ENCODE measurements around the gene CSPG4. TPM values are rescaled to one million over a fixed set of nuclear protein-coding genes. Genes with fewer than 3 reads are reported as not detected.

CSPG4 gene
- total RNA-seq, 2 experiments from 2014 or later, result not detected

DNA sequence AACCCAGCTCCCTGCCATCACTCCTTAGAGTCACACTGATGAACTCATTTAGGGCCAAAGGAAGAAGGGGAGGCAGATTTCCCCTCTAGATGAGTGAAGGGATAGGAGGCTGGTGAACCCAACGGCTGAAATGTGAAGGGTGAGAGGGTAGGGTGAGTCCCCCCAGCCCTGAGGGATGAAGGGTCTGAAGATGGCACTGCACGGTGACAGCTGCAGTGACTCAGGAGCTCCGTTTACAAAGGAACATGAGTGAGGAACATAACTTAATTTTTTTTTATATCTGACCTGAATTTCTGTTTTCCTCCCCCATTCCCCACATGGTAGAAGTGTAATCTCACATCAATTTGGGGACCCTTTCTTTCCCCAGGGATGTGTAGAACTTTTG, 50.9 kb downstream of the CSPG4 start:
- CTCF ChIA-PET, result interaction anchor here (1.4 to 1.6 kb wide), 2 partner anchors 14 to 21 kb away, joined by 3 to 4 read pairs; partner anchors contain the start of gene SNX33
- Mint-ChIP-seq H3K4me3 (no peak overlapping the region), H3K27me3 (ENCODE audit: low read depth) (no peaks in the 10 kb centered on the region), H3K27ac (no peak overlapping the region), H3K4me1 (ENCODE audit: low read depth) (peaks cover 7% of the 10 kb centered on the region), H3K9me3 (ENCODE audit: insufficient read depth) (no peaks in the 10 kb centered on the region), H3K36me3 (ENCODE audit: low read depth) (no peaks in the 10 kb centered on the region)
- ATAC-seq (no peak), DNase-seq (no peak)
- POLR2A ChIA-PET, result no interaction called here

DNA sequence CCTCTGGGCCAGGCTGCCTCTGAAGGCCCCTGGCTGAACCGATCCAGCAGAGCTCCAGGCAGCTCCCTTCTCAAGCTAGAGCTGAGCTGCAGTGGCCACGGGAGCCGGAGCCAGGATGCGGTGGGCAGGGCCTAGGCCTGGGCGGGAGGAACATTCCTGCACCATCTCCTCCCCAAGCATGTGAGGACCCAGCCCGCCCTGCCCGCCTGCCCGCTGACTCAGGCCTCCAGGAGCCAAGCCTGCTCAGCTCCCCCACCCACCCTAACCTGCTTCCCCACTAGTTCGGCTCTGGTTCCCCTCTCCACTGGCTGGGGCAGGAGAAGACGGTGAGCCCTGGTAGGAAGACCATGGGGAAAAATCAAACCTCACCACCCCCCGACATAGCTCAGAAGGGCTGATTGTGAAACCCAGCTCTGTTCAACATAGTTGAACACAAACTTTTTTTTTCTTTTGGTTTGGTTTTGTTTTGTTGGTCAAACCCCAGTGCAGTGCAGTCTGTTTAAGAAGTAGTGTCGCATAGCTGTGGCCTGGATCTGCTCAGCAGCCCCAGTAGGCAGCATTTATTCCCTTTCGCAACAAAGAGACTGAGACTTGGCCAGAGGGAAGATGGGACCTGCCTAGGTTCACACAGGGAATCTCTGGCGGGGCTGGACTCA, 51.4 kb downstream of the CSPG4 start:
- Mint-ChIP-seq H3K27me3 (ENCODE audit: low read depth) (no peaks in the 10 kb centered on the region), H3K27ac (no peak overlapping the region), H3K36me3 (ENCODE audit: low read depth) (no peaks in the 10 kb centered on the region), H3K4me3 (no peak overlapping the region), H3K4me1 (ENCODE audit: low read depth) (peaks cover 4% of the 10 kb centered on the region), H3K9me3 (ENCODE audit: insufficient read depth) (no peaks in the 10 kb centered on the region)
- no peak for DNase-seq
- ChIA-PET POLR2A (interaction anchor here (0.7 kb wide), 1 partner anchor 64 kb away, joined by 3 read pairs; no protein-coding TSS in a partner anchor), CTCF (interaction anchor here (1.4 to 1.6 kb wide), 2 partner anchors 14 to 20 kb away, joined by 3 to 4 read pairs; partner anchors contain the start of gene SNX33)
- ATAC-seq, result no peak

DNA sequence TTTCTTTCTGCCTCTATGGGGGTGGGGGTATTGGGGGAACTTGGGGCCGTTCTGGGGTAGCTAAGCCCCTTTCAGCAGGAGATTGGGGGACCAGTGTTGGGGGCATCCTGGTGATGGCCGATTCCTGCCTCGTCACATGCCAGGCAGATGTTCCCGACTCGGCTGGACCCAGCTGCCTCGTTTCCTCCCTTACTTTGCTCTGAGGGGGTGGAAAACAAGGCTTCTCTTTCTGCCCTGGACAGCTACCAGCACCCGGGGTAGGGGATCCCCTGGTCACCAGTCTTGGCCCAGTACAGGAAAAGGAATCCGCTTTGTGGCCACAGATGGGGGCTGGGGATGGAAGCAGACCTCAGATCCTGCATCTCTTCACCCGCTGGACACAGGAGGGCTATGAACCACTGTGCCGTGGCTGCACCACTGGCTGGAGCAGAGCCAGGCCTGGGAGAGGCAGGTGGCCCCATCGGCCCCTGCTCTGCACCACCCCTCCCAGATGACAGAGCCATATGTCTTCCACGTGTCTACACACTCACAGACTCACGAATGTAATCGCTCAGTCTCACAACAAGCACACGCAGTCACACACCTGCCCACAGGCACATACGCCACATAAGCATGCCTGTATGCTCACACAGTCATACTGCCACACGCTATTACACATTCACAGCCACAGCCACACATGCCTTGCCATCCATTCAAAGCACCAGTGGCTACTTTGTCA, 52.6 kb downstream of the CSPG4 start:
- Mint-ChIP-seq H3K4me1 (ENCODE audit: low read depth) (no peaks in the 10 kb centered on the region), H3K36me3 (ENCODE audit: low read depth) (no peaks in the 10 kb centered on the region), H3K9me3 (ENCODE audit: insufficient read depth) (no peaks in the 10 kb centered on the region), H3K27me3 (ENCODE audit: low read depth) (no peaks in the 10 kb centered on the region), H3K4me3 (no peak overlapping the region), H3K27ac (no peak overlapping the region)
- ChIA-PET CTCF (interaction anchor here (1.6 kb wide), 1 partner anchor 13 kb away, joined by 3 read pairs; the partner anchor contains the start of gene SNX33), POLR2A (interaction anchor here (0.7 kb wide), 2 partner anchors 20 to 63 kb away, joined by 3 read pairs; partner anchors contain the start of gene IMP3)
- DNase-seq (no peak), ATAC-seq (no peak)

DNA sequence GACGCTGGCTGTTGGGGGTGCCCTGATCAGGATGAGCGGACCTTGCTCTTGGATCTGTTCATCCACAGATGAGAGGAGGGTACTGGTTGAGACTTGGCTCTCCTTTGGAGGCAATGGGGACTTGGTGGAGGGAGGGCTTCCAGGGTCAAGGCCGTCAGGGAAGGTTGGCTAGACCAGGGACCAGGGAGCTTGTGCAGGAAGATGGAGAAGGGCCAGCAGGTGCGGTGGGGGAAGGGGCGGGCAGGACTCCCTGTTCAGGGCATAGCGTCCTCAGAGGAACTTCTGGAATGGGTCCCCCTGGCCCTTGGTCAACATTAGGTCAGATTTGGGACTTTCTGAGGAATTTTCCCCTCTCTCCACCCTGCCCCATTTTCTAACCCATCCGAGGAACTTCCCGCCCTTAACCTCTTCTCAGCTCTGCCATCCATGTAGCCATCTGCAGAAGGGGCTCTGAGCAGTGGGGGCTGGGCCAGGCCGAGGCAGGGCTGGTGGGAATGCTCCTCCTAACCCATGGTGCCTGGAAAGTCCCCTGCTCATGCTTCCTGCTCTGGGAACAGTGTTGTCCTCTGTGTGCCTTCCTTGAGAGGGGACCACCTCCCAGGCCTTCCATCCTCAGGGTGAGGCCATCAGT, 53.4 kb downstream of the CSPG4 start:
- no peaks in the 10 kb centered on the region for H3K27me3 Mint-ChIP-seq (ENCODE audit: low read depth)
- POLR2A ChIA-PET, result interaction anchor here (0.7 kb wide), 1 partner anchor 19 kb away, joined by 3 read pairs; the partner anchor contains the start of gene IMP3
- CTCF ChIA-PET, result no interaction called here

DNA sequence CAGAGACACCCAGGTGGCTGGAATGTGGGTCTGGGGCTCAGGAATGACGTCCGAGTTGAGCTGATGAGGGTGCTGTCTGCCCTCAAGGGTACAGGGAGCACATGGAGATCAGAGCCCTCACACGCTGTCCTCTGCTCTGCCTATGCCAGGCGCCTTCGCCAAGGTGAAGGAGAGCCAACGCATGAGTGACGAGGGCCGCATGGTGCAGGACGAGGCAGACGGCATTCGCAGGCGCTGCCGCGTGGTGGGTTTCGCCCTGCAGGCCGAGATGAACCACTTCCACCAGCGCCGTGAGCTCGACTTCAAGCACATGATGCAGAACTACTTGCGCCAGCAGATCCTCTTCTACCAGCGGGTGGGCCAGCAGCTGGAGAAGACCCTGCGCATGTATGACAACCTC, 55.8 kb downstream of the CSPG4 start:
- DNase-seq (no peak), ATAC-seq (no peak)
- Mint-ChIP-seq H3K36me3 (ENCODE audit: low read depth) (no peaks in the 10 kb centered on the region), H3K27ac (no peak overlapping the region), H3K4me1 (ENCODE audit: low read depth) (peaks cover 9% of the 10 kb centered on the region), H3K9me3 (ENCODE audit: insufficient read depth) (no peaks in the 10 kb centered on the region), H3K27me3 (ENCODE audit: low read depth) (no peaks in the 10 kb centered on the region), H3K4me3 (no peak overlapping the region)
- CTCF ChIA-PET, result no interaction called here
- POLR2A ChIA-PET, result no interaction called here

More for the DNA sequence above, 53.4 kb downstream of the CSPG4 start:
- Mint-ChIP-seq H3K9me3 (ENCODE audit: insufficient read depth) (no peaks in the 10 kb centered on the region), H3K36me3 (ENCODE audit: low read depth) (no peaks in the 10 kb centered on the region), H3K27ac (no peak overlapping the region), H3K4me3 (no peak overlapping the region), H3K4me1 (ENCODE audit: low read depth) (no peaks in the 10 kb centered on the region)
- no peak for DNase-seq
- no peak for ATAC-seq

DNA sequence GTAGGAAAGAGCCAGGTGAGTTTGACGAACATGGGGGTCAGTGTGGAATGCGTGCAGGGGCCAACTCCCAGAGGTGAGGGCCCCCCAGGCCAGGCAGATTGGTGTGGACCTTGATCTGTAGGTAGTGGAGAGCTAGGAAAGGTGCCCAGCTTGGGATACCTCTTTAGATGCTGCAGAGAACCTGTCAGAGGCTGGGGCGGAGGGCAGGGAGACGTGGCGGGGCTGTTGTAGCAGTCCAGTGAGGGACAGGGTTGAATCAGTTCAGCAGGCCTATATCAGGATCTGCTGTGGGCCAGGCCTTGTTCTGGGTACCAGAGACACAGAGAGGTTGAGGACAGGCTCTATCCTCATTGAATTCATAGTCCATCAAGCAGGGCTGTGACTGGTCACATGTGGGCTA, 56.3 kb downstream of the CSPG4 start:
- no peak for ATAC-seq

DNA sequence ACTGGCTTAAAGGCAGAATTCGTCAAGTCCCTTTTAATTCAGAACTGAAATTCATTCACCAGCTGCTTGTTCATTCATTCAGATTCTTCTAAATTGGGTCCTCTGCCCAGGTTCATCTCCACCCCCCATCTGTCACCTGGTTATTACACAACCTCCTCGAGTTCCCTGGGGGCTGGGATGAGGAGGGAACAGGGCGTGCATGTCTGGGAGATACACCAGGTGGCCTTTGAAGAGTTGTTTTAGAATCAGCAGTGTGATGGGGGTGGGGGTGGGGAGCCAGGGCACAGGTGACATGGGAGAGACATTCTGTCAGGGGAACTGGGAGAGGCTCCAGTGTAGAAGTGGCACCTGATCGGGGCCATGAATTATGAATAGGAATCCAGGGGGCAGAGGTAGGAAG, 56.7 kb downstream of the CSPG4 start:
- no peaks in the 10 kb centered on the region for H3K9me3 Mint-ChIP-seq (ENCODE audit: insufficient read depth)
- ATAC-seq (no peak), DNase-seq (no peak)
- H3K27ac Mint-ChIP-seq, result no peak overlapping the region
- POLR2A ChIA-PET, result no interaction called here
- peaks cover 17% of the 10 kb centered on the region for H3K4me1 Mint-ChIP-seq (ENCODE audit: low read depth)
- no peaks in the 10 kb centered on the region for H3K36me3 Mint-ChIP-seq (ENCODE audit: low read depth)
- CTCF ChIA-PET, result interaction anchor here (1.1 kb wide), 1 partner anchor 9 kb away, joined by 3 read pairs; no protein-coding TSS in a partner anchor
- H3K27me3 Mint-ChIP-seq (ENCODE audit: low read depth), result no peaks in the 10 kb centered on the region
- no peak overlapping the region for H3K4me3 Mint-ChIP-seq

More for the DNA sequence above, 56.3 kb downstream of the CSPG4 start:
- Mint-ChIP-seq H3K27ac (no peak overlapping the region), H3K27me3 (ENCODE audit: low read depth) (no peaks in the 10 kb centered on the region), H3K9me3 (ENCODE audit: insufficient read depth) (no peaks in the 10 kb centered on the region), H3K36me3 (ENCODE audit: low read depth) (no peaks in the 10 kb centered on the region), H3K4me1 (ENCODE audit: low read depth) (peaks cover 13% of the 10 kb centered on the region), H3K4me3 (no peak overlapping the region)
- no peak for DNase-seq
- POLR2A ChIA-PET, result no interaction called here
- CTCF ChIA-PET, result interaction anchor here (1.1 kb wide), 1 partner anchor 9 kb away, joined by 3 read pairs; no protein-coding TSS in a partner anchor

DNA sequence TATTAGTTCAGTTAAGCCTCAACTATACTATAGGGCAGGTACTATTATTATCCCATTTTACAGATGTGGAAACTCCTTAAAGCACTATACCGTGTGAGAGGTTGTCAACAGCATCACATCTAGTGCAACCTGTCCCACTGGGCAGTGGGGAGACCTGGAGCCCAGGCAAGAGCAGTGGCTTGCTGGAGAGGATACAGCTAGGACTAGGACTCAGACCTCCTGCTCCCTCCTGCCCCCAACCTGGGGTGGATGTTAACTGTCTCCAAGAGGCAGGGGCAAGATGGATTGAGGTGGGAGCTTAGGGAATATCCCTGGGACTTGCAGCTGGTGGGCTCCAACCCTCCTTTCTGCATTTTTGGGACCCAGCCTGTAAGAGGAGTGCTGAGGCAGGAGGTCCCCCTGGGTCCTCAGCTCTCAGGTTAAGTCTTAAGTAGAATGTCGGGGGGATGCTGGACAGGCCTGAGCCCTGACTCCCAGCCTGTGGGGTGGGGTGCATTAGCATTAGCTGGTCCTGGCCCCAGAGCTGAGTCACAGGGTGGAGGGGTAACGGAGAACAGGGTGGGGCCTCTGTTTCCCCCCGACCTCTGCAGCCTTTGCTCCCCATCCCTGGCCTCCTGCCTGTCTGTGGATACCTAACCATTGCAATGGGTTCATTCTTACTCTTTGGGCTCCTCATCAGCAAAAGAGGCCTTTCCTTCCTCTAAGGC, 58.3 kb downstream of the CSPG4 start:
- H3K9me3 Mint-ChIP-seq (ENCODE audit: insufficient read depth), result no peaks in the 10 kb centered on the region
- no peaks in the 10 kb centered on the region for H3K27me3 Mint-ChIP-seq (ENCODE audit: low read depth)
- H3K36me3 Mint-ChIP-seq (ENCODE audit: low read depth), result no peaks in the 10 kb centered on the region
- ChIA-PET CTCF (interaction anchor here (1.1 to 1.4 kb wide), 2 partner anchors 32 to 56 kb away, joined by 3 read pairs; no protein-coding TSS in a partner anchor), POLR2A (interaction anchor here (0.6 to 1.1 kb wide), 3 partner anchors 15 to 199 kb away, joined by 3 read pairs; partner anchors contain the start of genes IMP3 and SNUPN)
- H3K27ac Mint-ChIP-seq, result no peak overlapping the region
- peaks cover 19% of the 10 kb centered on the region for H3K4me1 Mint-ChIP-seq (ENCODE audit: low read depth)
- ATAC-seq (no peak), DNase-seq (no peak)
- H3K4me3 Mint-ChIP-seq, result no peak overlapping the region

DNA sequence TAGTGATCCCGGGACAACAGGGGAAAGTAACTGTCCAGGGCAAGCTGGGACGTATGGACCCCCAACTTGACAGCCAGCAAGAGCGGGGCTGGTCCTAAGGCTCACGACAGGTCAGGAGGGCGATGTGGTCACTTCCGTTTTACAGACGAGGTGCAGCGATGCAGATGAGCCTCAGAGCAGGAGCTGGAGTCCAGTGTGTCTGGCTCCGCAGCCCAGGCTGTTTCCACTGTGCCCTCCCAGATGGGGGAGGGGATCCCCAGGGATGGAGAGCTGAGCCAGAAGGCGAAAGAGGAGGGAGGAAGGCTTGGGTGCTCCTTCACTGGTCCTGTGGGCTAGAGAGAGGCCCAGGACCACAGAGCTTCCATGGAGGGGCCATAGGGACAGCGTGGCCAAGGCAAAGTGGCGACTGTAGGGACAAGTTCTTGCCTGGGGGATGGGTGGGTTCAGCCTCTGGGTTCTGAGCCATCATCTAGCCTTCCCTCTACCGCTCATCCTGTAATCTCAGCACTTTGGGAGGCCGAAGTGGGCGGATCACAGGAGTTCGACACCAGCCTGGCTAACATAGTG, 59.2 kb downstream of the CSPG4 start:
- Mint-ChIP-seq H3K4me3 (no peak overlapping the region), H3K9me3 (ENCODE audit: insufficient read depth) (no peaks in the 10 kb centered on the region), H3K36me3 (ENCODE audit: low read depth) (no peaks in the 10 kb centered on the region), H3K4me1 (ENCODE audit: low read depth) (peaks cover 22% of the 10 kb centered on the region), H3K27ac (no peak overlapping the region), H3K27me3 (ENCODE audit: low read depth) (no peaks in the 10 kb centered on the region)
- ChIA-PET CTCF (interaction anchor here (1.1 to 1.4 kb wide), 2 partner anchors 33 to 55 kb away, joined by 3 read pairs; no protein-coding TSS in a partner anchor), POLR2A (interaction anchor here (1.0 to 1.5 kb wide), 2 partner anchors 12 to 28 kb away, joined by 3 to 5 read pairs; partner anchors contain the start of gene SNUPN)
- ATAC-seq (no peak), DNase-seq (no peak)

DNA sequence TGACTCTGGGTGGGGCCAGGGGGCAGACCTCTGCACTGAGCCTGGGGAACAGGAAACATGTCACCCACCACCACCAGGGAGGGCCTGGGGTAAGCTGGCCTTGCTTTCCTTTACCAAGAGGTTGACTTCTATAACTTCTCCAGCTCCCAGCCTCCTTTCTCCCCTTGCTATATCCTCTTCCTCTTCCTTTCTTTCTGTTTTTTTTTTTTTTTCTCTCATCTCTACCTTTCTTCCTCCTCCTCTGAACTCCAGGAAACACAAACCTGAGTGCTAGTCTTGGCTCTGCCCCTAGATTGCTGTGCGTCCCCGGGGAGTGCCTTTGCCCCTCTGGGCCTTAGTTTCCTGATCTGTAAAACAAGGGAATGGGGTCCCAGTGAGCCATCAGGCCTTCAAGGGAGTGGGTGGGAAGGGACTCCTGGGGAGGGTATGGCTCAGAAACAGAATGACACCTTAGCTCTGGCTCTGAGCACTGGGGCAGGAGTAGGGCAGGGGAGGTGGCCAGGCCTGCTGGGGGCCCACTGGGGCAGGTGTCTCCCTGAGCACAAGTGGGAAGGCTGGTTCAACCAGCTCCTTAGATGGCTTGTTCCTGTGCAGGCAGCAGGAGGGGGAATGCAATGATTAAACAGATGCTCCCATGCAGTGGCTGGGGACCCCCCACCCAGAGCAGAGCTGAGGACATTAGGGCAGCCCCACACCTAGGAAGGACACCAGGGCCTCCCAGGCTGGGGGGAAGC, 60.7 kb downstream of the CSPG4 start:
- POLR2A ChIA-PET, result interaction anchor here (0.8 to 2.8 kb wide), 3 partner anchors 10 to 1169 kb away, joined by 5 to 15 read pairs (median 5); partner anchors contain the start of gene IMP3
- peak; percentile 34 for DNase-seq
- H3K4me1 Mint-ChIP-seq (ENCODE audit: low read depth), result peaks cover 27% of the 10 kb centered on the region
- H3K4me3 Mint-ChIP-seq, result no peak overlapping the region
- CTCF ChIA-PET, result interaction anchor here (1.2 to 1.4 kb wide), 4 partner anchors 12 to 284 kb away, joined by 3 to 5 read pairs (median 3); partner anchors contain the start of gene IMP3
- H3K27ac Mint-ChIP-seq, result peak overlapping the region; percentile 65
- peak; percentile 16 for ATAC-seq
- no peaks in the 10 kb centered on the region for H3K36me3 Mint-ChIP-seq (ENCODE audit: low read depth)
- H3K27me3 Mint-ChIP-seq (ENCODE audit: low read depth), result peaks cover 4% of the 10 kb centered on the region
- H3K9me3 Mint-ChIP-seq (ENCODE audit: insufficient read depth), result no peaks in the 10 kb centered on the region

Measured in activated CD8-positive, alpha-beta T cell treated with anti-CD3 and anti-CD28 coated beads, Interleukin-2, amount 10 ng/mL, durations not matched to agents 7 days and 5 days (primary cell).